Stimulated activated CD4-positive, alpha-beta T cell treated with anti-CD3 and anti-CD28 coated beads, TNF-alpha, amount 100 ng/mL, for 48 hours (primary cell): ENCODE data around the gene NHERF2.
"Not testable (repeated sequence)": the region's sequence is repeated elsewhere in the genome, so short reads cannot be mapped to it uniquely, and the experiment has no call there.

Experiments used
- DNase-seq, 3 donors: peaks; one replicate each; pipeline ENCODE4 v3.0.0-alpha.2; 2020; ENCODE audit warnings: low read depth in 3 of 3

Gene NHERF2

GRCh38 chr16:2007081-2007836 is 19.4 kb upstream of the NHERF2 start:
- DNase-seq, result no peak

DNA sequence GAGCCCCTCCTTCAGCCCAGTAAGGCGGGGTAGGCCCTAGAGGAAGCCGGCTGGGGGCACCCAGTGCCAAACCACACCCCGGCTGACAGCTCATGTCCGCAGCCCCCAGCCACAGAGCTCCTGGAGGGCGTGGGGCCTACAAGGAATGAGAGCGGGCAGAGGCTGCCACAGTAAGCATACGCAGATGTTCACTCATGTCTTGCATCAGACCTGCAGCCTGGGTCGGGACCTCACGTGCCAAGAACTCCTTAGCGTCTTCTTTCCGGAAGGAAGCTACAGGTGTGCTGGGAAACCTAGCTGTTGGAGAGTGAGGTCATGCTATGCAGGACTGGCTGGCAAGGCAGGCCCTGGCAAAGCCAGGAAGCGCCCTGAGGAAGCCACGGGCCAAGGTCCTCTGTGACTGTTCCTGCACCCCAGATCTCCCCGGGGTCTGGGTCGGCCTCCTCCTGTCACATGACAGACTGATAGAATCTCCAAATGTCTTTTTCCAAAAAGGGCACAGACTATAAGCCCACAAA is 18.6 kb upstream of the NHERF2 start:
- no peak for DNase-seq

- no peak for DNase-seq
Observed at GRCh38 chr16:2008631-2009163, 18.0 kb upstream of the NHERF2 start.

DNA sequence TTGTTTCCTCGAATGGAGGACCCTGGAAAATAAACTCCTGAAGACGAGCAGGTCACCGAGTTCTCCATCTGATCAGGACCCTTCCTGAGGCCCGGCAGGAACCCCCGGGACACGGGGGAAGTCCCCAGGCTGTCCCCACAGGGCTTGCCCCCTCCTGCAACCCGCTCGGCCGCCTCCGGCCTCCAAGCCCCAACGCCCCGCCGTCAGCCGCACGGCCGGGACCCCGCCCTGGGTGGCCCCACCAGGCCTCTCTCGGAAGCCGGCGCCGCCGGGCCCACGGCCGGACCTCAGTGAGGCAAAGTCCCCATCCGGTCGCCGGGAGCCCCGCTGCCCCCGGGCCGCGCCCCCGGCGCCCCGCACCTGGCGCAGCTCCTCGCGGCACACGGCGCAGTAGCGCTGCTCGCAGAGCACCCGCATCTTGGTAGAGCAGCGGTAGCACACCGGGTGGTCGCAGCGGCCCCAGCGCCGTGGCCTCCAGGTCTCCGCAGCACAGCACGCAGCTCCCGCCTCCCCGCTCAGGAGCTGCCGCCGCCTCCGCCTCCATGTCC is 17.5 kb upstream of the NHERF2 start:
- DNase-seq, result no peak

DNA sequence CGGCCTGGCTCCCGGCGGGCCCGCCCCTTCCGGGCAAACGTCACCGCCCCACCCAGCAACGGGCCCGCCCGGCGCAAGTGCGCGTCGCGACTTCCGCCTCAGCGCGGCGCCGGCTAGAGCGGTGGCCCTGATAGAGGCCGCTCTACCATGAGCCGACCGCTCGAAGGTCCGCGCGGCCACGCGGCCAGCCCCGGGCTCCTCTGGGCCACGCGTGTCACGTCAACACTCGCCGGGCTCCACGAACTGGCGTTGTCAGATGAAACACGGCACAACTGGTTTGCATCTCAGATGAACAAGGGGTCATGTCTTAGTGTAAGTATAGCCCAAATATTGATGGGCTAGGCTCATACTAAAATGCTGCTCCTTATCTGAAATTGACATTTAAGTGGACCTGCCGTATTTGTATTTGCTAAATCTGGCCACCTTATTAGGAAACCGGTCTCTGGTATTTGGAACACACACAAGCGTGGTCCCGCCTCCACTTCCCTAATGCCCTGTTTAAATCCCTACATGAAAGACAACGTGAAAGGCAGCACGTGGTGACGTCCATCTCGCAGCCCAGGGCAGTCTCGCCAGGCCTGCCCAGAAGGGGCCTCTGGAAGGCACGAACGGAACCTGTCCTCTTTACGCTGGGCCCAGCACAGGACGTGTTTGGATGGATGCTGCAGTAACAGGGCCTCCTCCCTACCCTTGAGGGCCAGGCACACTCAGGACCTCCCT is 16.8 kb upstream of the NHERF2 start, which contains the start of gene ZNF598:
TSS of gene ZNF598 (minus strand) at position 31 of the 720 bp plus-strand sequence.
- DNase-seq, result peak; percentile 58 to 75 (median 65)

- not testable (repeated sequence) for DNase-seq
Observed at GRCh38 chr16:2011726-2012125, 15.0 kb upstream of the NHERF2 start.

DNA sequence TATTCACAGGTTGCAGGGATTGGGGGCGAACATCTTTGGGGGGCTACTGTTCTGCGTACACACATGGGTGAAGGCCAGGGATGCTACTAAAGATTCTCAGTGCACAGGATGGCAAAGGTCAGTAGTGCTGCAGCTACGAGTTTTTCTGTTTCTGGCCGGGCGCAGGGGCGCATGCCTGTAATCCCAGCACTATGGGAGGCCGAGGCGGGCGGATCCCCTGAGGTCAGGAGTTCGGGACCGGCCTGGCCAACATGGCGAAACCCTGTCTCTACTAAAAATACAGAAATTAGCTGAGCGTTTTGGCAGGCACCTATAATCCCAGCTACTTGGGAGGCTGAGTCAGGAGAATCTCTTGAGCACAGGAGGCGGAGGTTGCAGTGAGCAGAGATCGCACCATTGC is 13.2 kb upstream of the NHERF2 start:
- DNase-seq, result no peak

GRCh38 chr16:2015117-2015946 is 11.4 kb upstream of the NHERF2 start:
- no peak for DNase-seq

DNA sequence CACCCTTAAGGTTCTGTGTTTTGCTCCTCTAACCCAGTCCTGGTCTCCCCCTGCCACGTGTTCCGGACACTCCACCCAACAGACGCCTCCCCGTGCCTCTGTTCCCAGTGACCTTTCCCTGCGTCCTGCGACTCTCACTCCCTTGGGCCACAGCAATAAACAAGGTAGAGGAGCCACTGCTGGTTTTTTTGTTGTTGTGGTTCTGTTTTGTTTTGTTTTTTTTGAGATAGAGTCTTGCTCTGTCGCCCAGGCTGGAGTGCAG is 10.8 kb upstream of the NHERF2 start:
- DNase-seq, result no peak

DNA sequence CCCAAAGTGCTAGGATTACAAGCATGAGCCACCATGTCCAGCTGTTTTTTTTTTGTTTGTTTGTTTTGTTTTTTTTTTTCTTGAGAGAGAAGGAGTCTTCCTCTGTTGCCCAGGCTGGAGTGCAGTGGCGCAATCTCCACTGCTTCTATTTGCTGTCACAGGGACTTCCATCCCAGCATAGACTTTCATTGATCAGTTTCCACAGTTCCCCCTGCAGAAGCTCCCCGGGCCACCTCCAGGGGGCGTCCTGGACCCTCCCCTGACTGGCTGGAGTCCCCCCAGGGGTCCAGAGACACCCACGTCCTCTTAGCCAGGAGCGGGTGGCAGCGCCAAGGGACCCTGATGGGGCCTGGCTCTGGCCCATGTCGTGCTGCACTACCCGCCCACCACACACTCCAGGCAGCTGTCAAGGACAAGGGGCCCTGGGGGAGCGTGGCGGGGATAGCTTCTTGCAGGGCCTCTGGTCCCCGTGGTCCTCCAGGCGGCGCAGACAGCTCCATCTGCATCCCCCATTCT is 10.2 kb upstream of the NHERF2 start:
- DNase-seq, result no peak

DNA sequence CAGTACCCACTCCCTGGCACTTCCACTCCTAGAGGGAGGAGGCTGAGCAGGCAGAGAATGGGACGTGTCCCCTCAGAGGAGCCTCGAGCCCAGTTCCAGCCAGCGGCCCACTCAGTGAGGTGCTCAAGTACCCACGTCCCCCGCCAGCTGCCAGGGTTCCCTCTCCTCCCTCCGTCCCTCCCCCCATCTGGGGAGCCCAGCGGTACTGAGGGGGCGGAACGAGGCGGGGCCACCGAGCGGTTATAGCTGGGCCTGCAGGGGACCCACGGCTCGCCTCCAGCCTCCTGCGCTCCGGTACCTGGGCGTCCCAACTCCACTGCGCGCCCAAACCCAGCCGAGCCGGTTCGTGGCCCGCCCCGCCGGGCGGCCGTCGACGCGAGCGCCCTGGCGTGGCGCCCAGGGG is 7.2 kb upstream of the NHERF2 start, which contains the start of gene NPW:
TSS of gene NPW (plus strand) at position 268 of the 403 bp plus-strand sequence.
- DNase-seq, result no peak

GRCh38 chr16:2019921-2020831 is 6.5 kb upstream of the NHERF2 start:
- DNase-seq, result no peak

DNA sequence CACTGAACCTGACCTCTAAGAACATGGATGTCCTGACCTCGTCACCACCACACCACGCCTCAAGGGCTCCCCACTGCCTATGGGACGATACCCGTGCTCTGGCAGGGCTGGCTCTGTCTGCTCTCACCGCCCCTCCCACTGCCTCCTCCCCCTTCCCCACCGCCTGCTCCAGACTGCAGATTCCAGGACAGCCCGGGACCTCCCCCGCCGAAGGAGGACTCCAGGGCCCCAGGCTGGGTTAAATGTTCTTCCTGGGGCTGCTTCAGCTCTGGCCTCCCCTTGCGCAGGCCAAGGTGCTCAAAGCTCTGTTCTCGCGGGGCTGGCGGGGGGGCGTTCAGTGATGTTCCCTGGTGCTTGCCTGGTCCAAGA is 4.0 kb upstream of the NHERF2 start:
- no peak for DNase-seq

- peak; percentile 85 to 95 (median 92) for DNase-seq
Observed at GRCh38 chr16:2023092-2024031, 3.3 kb upstream of the NHERF2 start.

GRCh38 chr16:2024032-2024420 is 2.7 kb upstream of the NHERF2 start:
- DNase-seq, result no peak

GRCh38 chr16:2025251-2025650 is 1.5 kb upstream of the NHERF2 start:
- DNase-seq, result no peak

DNA sequence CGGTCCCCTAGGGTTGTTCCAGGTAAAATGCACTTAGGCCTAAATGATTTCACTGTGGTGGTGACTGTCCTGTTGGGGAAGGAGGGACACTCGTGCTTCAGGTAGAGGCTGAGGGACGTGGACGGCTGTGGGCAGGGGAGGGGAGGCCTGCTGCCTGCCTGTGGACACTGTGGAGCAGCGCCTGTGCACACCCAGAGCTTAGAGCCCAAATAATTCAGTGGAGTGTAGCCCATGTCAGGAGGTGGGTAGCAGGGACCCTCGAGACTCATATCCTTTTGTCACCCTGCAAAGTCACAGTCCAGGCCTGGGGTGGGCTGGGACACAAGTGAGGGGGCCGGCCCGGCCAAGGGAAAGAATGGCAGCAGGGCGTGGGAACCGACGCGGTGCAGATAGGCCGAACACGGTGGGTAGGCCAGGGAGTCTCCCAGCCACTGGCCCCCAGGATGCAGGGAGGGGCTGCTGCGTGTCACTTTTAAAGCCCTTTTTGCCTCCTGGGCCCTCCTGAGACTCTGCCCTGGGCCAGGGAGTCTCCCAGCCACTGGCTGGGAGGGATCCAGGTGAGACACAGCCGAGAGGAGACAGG is 733 bp upstream of the NHERF2 start:
- no peak for DNase-seq

DNA sequence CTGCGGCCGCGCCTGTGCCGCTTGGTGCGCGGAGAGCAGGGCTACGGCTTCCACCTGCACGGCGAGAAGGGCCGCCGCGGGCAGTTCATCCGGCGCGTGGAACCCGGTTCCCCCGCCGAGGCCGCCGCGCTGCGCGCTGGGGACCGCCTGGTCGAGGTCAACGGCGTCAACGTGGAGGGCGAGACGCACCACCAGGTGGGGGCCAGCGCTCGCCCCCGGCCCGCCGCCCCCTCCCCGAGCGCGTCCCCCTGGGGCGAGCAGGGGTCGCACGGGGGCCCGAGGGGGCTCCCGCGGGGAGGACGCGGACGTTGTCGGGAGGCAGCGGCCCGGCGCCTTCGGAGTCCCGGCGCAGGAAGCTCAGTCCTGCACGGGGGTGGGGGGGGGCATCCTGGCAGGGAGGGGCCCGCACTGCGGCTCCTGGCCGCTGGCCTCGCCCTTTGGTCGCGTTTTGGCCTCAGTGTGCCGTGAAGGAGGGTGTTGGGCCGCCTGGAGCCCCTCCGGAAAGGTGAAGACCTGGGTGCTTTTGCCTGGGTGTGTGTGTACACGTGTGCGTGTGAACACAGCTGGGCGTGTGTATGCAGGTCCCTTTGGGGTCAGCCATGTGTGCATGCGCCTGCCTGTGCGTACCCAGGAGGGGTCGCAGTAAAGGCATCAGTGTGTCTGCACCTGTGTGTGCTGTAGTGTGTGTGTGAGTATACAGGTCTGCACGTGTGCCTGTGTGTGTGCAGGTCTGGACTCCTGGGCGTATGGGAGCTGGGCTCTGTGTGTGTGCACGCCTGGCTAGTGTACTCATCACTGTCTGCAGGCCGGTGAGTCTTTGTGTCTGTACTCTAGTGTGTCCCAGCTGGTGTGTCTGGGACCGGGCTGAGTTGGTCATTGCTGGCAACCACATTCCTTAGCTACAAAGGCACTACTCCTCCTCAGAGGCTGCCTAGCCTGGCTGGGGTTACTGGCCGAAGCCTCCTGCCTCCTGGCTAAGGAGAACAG is 615 bp downstream of the NHERF2 start:
- DNase-seq, result no peak
